Head of caudate nucleus (tissue), 42 donors: Measurements from ENCODE around the gene BPHL.
A peak's percentile ranks its signal among the peaks of the same experiment; 100 is the strongest.
"Not testable (repeated sequence)": the region's sequence is repeated elsewhere in the genome, so short reads cannot be mapped to it uniquely, and the experiment has no call there.

ENCODE experiments used
- DNase-seq, 42 donors: peaks; one replicate each; pipeline versions ENCODE4 v3.0.0 to v3.0.0-alpha.2; 2020 to 2021; ENCODE audit warnings: mixed read lengths in 7 of 42
- intact Hi-C: fragments of 100-400 bp; cut with DNase I; formaldehyde crosslinking; loops from one replicate; pipeline ENCODE4 v1.15.0; 2022

BPHL gene

GRCh38 chr6:3118353-3119039 lies at the start of gene BPHL:
Gene BPHL (plus strand): TSS chr6:3118711. CDS start chr6:3118741, 30 bp downstream.
- DNase-seq: peak; percentile 93 to 100 (median 99)
- intact Hi-C loops: loop anchor here (5.0 kb wide), 1 partner anchor 46 kb away; no protein-coding TSS in a partner anchor

- intact Hi-C loops: loop anchor here (5.0 kb wide), 1 partner anchor 46 kb away; the partner anchor contains the start of gene BPHL
- DNase-seq: no peak
Measured at GRCh38 chr6:3071568-3071967, 46.9 kb upstream of the BPHL start.

- no peak for DNase-seq
- intact Hi-C loops: loop anchor here (5.0 kb wide), 1 partner anchor 45 kb away; the partner anchor contains the start of gene BPHL
Measured at GRCh38 chr6:3072798-3073197, 45.7 kb upstream of the BPHL start.

GRCh38 chr6:3073382-3073781 lies 45.1 kb upstream of the BPHL start:
- intact Hi-C loops: loop anchor here (5.0 kb wide), 1 partner anchor 44 kb away; the partner anchor contains the start of gene BPHL
- no peak for DNase-seq

GRCh38 chr6:3075772-3076113 lies 42.8 kb upstream of the BPHL start:
- intact Hi-C loops: no loop called here
- no peak for DNase-seq

- intact Hi-C loops: no loop called here
Measured at GRCh38 chr6:3076320-3076719, 42.2 kb upstream of the BPHL start.

GRCh38 chr6:3077430-3077829 lies 41.1 kb upstream of the BPHL start:
- DNase-seq: peak in 5 of 42 donors; percentile 32 to 48 (median 36)
- intact Hi-C loops: no loop called here

More at GRCh38 chr6:3076320-3076719, 42.2 kb upstream of the BPHL start:
- no peak for DNase-seq

- intact Hi-C loops, DNase-seq: not testable (repeated sequence)
Measured at GRCh38 chr6:3078952-3079351, 39.6 kb upstream of the BPHL start.

GRCh38 chr6:3079682-3080081 lies 38.8 kb upstream of the BPHL start:
- intact Hi-C loops: no loop called here
- no peak for DNase-seq

- intact Hi-C loops: no loop called here
- DNase-seq: peak in 21 of 42 donors; percentile 9 to 53 (median 36)
Measured at GRCh38 chr6:3081960-3082359, 36.6 kb upstream of the BPHL start.

GRCh38 chr6:3085074-3085473 lies 33.4 kb upstream of the BPHL start:
- intact Hi-C loops: no loop called here
- DNase-seq: peak in 4 of 42 donors; percentile 7 to 39 (median 13)

GRCh38 chr6:3086282-3086946 lies 32.1 kb upstream of the BPHL start:
- no peak for DNase-seq
- intact Hi-C loops: no loop called here

- intact Hi-C loops: no loop called here
- no peak for DNase-seq
Measured at GRCh38 chr6:3088446-3088845, 30.1 kb upstream of the BPHL start.

GRCh38 chr6:3088968-3089367 lies 29.5 kb upstream of the BPHL start:
- no peak for DNase-seq
- intact Hi-C loops: no loop called here

- no peak for DNase-seq
- intact Hi-C loops: no loop called here
Measured at GRCh38 chr6:3090013-3090412, 28.5 kb upstream of the BPHL start.

GRCh38 chr6:3094815-3095214 lies 23.7 kb upstream of the BPHL start:
- no peak for DNase-seq
- intact Hi-C loops: no loop called here

- DNase-seq: no peak
- intact Hi-C loops: no loop called here
Measured at GRCh38 chr6:3102875-3103274, 15.6 kb upstream of the BPHL start.

- peak in 1 of 42 donors; percentile 15 for DNase-seq
- intact Hi-C loops: no loop called here
Measured at GRCh38 chr6:3108746-3109414, 9.6 kb upstream of the BPHL start.

GRCh38 chr6:3109761-3110160 lies 8.8 kb upstream of the BPHL start:
- peak in 1 of 42 donors; percentile 4 for DNase-seq
- intact Hi-C loops: no loop called here

GRCh38 chr6:3114377-3114776 lies 4.1 kb upstream of the BPHL start:
- DNase-seq: no peak
- intact Hi-C loops: no loop called here
